Right lobe of liver (tissue), 4 donors: ENCODE data around the gene APLP2.

Source experiments
- CTCF ChIP-seq, 4 donors: fragments of 200-600 bp in 3 of 4; fragments of 450-650 bp in 1 of 4; IDR thresholded peaks; one replicate each; pipeline versions ENCODE4 v1.5.1 to v1.8.0; 2016 to 2022; ENCODE audit warnings: antibody characterized with exemption in 4 of 4, mild to moderate bottlenecking in 2 of 4
- POLR2A ChIP-seq: fragments of 450-650 bp; IDR thresholded peaks from one replicate; pipeline ENCODE4 v1.6.1; 2017; ENCODE audit warnings: antibody characterized with exemption, mild to moderate bottlenecking
- donor health status: DM: no; HTN: no; CAD: no.
- donor health status: DM: no; HTN: no; CAD: no.
- donor health status: DM: no; HTN: yes; CAD: no.

- TF ChIP-seq CTCF (IDR thresholded peaks at IDR 0.05) (no peak), POLR2A (no peak)
Measured at GRCh38 chr11:130037881-130038585, 31.7 kb upstream of the APLP2 start.
